Fibroblast of mammary gland (primary cell): Measurements from ENCODE around the gene PDE2A.

ENCODE experiments used
- DNase-seq: peaks from one replicate; pipeline ENCODE4 v3.0.0-alpha.2; 2010; ENCODE audit warnings: low read depth
- H3K4me3 ChIP-seq: 2 replicates; pipeline ENCODE4 v1.5.1; 2011; ENCODE audit warnings: low read depth, mild to moderate bottlenecking, low read length, moderate library complexity; ENCODE audit not compliant: control insufficient read depth
- CTCF ChIP-seq: conservative IDR thresholded peaks from 2 replicates; pipeline ENCODE4 v1.5.1; 2011; ENCODE audit warnings: low read depth, low read length, inconsistent platforms; ENCODE audit not compliant: control insufficient read depth, insufficient read depth

The PDE2A gene

GRCh38 chr11:72692498-72693237, 18.4 kb upstream of the PDE2A start:
- no peak for DNase-seq
- H3K4me3 ChIP-seq, result no peak overlapping the region
- TF ChIP-seq CTCF, result no peak

GRCh38 chr11:72690166-72690565, 15.9 kb upstream of the PDE2A start:
- peak; percentile 54 for DNase-seq
- no peak overlapping the region for H3K4me3 ChIP-seq
- no peak for TF ChIP-seq CTCF

GRCh38 chr11:72688929-72689328, 14.7 kb upstream of the PDE2A start:
- TF ChIP-seq CTCF, result no peak
- peak; percentile 40 for DNase-seq
- H3K4me3 ChIP-seq, result no peak overlapping the region

- no peak for DNase-seq
- H3K4me3 ChIP-seq, result no peak overlapping the region
- TF ChIP-seq CTCF, result no peak
Observed at GRCh38 chr11:72688486-72688885, 14.3 kb upstream of the PDE2A start.

- H3K4me3 ChIP-seq, result no peak overlapping the region
- no peak for DNase-seq
- no peak for TF ChIP-seq CTCF
Observed at GRCh38 chr11:72687326-72687725, 13.1 kb upstream of the PDE2A start.

GRCh38 chr11:72686639-72687220, 12.5 kb upstream of the PDE2A start:
- no peak for TF ChIP-seq CTCF
- H3K4me3 ChIP-seq, result no peak overlapping the region
- DNase-seq, result peak; percentile 12
